ENCODE measurements around the gene SPAG16.

SPAG16 gene

DNA sequence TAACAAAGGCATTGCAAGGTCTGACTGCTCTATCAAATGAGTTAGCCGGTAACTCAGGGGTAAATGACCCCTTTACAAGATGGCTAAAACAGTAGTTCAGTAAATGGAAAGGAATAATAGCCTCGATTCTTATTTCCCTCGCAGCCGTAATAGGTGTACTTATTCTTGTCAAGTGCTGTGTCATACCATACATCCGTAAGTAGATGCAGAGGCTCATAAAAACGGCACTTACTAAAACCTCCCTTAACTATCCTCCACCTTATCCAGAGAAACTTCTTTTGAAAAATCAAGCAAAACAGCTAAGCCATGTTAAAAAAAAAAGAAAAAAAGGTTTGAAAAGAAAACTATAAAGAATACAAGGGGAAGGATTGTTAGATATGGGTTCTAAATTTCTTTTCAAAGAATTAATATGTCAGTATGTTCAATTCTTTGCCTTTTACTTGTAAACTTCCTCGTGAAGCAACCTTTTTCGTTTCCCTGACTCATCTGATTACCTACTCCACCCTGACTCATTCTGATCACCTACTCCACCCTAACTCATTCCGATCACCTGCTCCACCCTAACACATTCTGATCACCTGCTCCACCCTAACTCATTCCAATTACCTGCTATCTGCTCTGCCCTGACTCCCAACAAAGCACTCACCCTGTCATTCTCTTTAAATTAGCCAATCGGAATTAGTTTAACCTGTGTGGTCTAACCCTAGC is 127.5 kb downstream of the SPAG16 start:
- DNase-seq, result no peak

DNA sequence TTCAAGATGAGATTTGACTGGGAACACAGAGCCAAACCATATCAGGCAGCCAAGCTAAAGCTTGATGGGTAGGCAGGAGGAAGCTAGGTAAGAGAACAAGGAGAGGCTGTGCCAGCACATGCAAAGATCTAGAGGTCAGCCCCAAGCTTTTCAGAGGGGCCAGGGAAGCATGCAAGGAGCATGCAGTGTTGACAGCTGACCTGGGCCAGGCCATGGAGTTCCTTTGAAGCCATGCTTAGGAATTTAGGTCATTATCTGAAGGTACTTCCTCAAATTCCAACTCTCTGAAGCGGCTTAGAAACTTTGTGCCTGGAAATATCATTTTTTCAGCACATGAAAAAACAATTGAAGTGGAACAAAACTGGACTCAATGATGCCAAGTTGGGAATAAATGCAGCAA is 130.8 kb downstream of the SPAG16 start:
- no peak for DNase-seq

DNA sequence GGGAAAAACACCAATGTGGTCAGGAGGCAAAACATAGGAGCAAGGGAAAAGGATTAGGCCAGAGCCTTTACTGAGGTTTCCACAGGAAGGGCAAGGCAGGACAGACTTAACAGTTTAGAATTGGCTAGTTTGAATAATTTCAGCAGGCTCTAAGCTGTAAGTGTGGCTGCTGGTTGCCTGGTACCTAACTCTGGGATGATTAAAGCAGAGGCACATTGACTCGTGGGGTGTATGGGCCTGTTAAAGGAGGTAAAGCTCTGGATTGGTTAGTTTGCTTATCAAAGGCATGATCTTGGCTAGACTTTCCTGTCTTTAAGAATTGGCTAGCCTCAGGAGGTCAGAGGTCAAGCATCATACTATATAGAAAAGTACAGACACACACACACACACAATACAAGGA is 132.6 kb downstream of the SPAG16 start:
- DNase-seq, result no peak

DNA sequence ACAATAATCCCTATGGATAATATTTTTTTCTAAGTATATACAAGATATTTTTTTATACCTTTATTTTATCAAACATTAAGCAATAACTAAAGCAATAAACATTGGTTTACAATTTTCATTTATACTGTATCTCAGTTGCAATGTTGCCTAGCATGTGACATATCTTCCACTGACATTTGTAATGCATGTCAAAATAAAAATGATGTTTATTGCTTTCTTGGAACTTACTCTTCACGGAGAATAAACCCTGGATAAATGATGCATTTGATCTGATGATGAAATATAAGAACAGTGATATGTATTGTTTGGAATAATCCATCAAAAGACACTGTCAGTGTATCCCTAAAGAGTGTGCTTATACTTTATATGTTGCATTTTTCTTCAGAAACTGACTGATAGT is 135.7 kb downstream of the SPAG16 start:
- no peak for DNase-seq

DNA sequence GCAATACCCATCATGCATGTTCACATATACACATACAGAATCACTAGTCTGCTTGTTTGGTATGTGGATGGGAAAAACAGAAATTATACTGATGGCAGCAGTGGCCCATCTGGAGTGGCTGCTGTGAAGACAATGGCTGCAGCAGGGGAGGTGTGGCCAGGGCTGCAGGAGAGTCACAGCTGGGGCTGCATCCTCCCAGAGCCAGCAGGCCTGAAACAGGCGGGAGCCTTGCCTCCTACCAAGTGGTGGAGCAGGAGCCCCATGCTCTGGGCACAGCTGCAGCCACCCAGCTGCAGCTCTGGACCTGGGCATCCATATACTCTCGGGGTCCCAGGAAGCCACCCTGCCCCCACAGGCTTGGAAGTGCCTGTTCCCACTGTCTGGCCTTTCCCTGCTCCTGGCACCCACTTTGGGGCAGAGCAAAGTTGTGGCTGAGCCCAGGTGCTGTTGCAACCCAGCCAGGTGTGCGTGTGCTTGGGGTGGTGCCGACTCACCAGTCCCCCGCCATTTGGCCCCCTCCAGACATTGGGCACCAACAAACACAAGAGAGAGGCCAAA is 136.6 kb downstream of the SPAG16 start:
- DNase-seq, result no peak

DNA sequence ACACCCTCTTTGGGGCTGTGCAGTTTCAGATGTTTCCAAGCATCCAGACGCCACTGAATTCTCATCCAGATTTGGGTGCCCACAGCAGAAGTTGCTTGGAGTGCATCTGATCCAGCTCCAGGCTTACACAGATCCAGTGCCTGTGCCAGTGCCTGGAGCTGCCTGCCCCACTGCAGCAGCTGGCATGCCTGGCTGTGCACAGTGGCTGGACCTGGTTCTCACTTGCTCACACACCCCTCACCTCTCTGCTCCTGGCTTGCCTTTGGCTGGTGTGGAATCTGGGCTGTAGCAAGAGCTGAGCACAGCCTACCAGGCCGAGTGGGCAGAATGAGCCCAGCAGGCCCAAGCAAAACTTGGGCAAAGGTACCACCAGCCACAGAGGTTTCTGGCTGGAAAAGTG is 137.9 kb downstream of the SPAG16 start:
- DNase-seq, result no peak

DNA sequence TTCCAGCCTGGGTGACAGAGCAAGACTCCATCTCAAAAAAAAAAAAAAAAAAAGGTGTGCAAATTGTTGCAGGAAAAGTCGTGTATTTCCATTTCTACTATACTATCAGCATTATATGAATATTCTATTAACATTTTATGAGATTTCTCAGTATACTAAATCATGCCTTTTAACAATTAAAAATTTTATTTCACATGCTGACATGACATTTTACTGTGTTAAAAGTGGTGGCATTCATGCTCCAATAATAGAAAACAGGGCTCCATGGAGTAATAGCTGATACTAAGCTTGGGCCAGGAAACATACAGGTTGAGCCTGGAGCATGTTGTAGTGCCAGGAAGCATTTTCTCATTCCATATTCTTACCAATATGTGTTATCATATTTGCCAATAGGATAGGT is 141.4 kb downstream of the SPAG16 start:
- no peak for DNase-seq

DNA sequence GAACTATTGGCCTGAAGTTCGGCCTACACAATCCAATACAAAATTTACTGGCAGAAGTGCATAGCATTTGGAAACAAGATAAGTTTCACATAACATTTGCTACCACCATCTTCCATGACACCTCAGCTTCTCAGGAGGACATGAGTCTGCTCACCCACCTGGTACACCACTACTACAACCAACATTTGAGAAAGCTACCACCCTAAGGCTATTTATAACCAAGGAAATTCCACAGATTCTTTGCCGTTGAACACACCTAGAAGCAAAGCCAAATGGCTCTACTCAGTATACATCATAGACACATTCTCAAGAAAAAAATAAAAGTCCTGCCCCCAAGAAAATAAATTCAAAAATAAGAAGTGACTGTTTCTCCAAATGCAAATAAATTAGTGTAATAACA is 145.3 kb downstream of the SPAG16 start:
- no peak for DNase-seq

DNA sequence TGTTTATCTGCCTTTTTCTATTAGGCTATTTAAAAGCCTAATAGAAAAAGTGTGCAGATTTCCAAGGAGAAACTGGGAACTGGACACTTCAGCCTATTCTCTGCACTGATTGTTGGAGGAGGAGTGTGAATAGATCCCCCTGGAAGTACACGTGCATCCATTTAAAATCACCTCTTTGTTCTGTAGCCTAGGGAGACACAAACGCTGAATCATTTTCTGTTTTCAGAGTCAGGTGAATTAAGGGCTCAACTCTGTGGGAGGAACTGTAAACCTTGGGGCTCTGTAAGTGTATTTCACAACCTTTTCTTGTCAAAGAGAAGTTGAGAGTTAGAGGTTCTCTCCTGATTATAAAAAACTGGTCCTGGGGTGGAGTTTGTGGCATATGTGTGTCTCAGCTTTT is 159.7 kb downstream of the SPAG16 start:
- DNase-seq, result no peak

DNA sequence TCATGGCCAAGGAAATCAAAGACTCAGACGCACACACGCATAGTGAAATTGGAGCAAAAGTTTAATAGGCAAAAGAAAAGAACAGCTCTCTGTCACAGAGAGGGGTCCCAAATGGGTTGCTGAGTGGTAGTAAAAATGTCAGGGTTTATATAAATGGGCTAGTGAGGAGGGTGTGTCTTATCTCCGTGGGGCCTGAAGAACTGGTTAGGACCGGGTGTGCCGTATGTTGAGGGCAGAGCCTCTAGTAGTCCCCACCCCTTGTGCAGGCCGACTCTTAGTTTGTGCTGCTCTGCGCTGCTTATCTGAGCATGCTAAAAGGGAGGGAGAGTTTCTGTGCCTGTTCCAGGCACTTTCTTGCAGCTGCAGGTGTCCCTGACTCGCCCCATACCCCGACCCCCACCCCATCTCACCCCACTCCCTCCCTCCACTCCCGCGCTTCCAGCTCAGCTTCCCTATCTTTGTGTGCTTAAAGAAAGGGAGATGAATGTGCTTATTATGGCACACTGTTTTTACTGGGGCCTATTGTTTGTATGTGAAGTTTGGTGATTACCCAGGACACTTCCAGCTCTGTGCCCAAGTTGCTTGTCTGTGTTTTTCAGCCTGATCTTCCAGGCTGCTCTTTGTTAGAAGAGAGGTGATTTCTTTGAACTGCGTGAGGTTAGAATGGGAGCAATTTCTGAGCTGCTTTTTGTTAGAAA is 167.4 kb downstream of the SPAG16 start:
- DNase-seq, result no peak

DNA sequence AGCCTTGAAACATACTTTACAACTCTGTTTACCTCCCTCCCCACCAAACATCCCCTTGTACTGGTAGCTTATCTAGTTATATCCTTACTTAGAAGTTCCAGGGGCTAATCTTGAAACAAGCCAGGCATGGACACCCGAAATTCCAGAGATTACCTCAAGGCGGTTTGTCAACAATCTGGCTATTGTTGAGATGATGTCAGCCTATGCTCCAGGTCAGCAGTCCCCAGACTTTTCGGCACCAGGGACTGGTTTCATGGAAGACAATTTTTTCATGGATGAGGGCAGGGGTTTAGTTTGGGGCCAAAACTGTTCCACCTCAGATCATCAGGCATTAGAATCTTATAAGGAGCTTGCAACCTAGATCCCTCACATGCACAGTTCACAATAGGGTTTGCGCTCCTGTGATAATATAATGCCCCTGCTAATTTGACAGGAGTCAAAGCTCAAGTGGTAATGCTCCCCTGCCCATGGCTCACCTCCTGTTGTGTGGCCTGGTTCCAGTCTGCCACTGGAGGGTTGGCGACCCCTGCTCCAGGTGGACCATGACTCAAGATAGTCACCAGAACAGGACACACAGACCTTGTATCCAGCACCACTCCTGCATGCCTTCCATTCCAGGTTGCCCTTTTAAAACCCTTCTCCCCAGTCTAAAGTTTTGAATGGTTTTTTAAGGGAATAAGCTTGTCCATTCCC is 171.2 kb downstream of the SPAG16 start:
- no peak for DNase-seq

DNA sequence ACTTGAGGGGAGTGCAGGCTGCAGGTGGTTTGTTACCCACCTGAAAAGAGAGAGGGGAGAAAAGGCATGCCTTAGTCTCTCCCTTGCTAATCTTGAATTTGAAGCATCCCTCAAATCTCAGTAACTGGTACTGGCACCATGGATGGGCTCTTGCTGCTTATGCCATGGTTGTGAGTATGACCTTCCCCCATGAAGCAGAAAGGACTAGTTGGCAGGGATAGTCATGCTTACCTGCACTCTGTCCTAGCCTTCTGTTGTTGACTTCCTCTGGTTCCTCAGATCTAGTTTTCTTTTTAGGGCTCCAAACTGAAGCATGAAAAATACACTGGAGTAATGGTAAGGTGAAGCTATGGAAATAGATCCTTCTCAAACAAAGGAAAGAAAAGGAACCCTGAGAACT is 191.2 kb downstream of the SPAG16 start:
- no peak for DNase-seq

DNA sequence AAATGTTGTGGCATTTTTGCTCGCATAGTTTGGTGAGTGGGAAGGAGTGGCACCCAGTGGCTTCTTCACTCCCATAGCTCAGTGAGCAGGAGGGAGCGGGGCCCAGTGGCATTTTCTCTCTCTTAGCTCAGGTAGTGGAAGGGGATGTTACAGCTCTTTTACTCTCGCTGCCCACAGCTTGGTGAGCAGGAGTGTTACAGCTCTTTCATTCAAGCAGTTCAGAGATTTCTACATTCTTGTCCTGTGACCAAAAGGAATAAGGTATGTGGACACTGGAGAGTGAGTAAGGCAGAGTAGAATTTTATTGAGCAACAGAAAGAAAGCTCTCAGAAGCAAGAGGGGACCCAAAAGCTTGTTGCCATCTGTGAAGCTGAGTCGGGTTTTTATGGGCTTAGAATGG is 192.4 kb downstream of the SPAG16 start:
- no peak for DNase-seq

DNA sequence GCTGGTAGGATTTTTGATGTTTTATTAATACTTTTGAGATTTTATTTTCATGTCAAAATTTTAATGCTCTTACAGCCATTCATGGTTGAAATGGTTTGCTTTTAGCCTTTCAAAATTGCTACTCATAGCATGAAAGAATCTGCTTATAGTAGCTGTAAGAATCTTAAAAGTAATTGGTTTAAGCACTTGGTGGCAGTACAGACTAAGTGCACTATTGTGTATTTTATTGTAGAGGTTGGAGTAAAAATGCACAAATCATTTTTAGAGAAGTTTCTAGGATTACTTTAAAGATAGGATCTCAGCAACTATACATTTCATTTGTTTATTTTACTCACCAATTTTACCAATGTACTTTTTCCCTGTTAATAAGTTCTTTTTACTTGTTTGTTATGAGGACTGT is 205.8 kb downstream of the SPAG16 start:
- no peak for DNase-seq

DNA sequence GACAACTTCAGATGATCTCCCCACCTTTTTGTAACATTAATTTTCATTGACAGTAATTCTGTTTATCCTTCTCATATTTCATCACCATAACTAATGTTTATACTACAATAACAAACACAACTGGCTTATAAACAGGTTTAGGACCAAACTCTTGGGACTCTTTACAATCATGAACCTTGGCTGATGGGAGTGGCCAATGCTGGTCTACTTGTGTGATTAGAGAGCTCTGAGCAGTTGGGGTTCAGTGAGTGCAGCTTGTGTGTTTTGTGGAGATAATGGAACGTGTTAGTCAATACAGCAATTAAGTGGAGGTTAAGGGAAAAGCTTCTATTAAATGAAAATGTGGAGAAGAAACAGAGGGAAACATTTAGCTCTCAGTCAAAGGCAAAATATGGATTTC is 207.1 kb downstream of the SPAG16 start:
- no peak for DNase-seq

DNA sequence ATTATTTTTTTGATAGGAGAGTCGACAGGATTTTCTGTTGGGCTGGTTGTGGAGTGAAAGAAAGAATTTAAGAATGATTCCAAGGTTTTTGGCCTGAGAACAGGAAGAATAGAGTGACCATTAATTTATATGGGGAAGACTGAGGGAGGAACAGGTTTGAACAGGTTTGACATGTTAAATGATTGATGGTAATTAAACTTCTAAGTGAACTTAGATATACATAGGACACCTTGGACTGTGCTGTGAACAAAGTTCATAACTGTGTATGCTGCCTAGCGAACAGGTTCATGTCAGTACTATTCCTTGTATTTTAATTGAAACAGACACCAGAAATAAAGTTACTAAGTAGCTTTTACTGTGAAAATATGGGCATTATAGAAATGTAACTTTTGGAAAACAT is 212.0 kb downstream of the SPAG16 start:
- DNase-seq, result no peak

DNA sequence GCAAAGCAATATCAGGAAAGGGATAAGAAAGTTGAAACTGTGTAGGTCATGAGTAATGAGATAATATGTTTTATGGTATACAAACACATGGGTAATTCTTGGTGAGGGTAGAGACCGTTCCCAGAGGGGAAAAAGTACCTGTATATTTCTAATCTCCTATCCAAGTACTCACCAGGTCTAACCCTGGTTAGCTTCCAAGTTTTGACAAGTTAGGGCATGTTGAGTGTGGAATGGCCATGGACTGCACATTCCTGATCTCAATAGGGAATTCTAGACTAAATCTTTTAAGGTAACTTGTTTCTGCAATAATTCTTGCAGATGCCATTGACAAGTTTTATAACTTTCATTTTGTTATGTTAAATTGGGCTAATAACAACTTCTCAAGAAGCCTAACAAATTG is 216.6 kb downstream of the SPAG16 start:
- DNase-seq, result no peak

DNA sequence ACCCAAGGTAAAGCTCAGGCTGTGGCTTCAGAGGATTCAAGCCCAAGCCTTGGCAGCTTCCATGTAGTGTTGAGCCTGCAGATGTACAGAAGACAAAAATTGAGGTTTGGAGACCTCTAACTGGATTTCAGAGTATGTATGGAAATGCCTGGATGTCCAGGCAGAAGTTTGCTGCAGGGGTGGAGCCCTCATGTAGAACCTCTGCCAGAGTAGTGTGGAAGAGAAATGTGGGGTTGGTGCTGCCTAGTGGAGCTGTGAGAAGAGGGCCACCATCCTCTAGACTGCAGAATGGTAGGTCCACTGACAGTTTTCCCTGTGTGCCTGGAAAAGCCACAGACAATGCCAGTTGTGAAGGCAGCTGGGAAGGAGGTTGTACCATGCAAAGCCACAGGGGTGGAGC is 239.9 kb downstream of the SPAG16 start:
- no peak for DNase-seq

DNA sequence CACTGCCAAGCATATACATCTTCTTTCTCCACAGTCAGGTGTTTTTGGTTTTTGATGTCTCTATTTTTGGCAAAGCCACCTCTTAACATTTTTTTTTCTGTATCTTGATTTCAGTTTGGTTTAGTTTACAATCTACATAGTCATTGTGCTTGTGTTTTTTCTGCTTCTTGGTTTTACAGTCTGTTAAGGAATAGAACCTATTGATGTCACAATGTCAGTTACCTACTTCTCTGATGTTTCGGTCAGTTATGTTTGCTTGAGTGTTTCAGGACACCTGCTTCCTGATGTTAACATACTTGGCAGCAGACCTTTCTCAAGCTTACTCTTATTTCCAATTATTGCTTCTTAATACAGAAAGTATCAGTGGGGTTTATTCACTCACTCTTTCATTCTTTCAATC is 253.3 kb downstream of the SPAG16 start:
- no peak for DNase-seq

DNA sequence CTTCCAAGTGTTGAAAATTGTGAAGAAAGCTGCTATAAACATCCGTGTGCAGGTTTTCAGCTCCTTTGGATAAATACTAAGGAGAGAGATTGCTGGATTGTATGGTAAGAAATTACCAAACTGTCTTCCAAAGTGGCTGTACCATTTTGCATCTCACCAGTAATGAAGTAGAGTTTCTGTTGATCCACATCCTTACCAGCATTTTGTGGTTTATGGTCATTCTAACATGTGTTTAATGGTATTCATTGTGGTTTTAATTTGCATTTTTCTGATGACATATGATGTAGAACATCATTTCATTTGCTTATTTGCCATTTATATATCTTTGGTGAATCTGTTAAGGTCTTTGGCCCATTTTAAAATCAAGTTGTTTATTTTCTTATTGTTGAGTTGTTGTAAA is 260.7 kb downstream of the SPAG16 start:
- DNase-seq, result no peak

DNA sequence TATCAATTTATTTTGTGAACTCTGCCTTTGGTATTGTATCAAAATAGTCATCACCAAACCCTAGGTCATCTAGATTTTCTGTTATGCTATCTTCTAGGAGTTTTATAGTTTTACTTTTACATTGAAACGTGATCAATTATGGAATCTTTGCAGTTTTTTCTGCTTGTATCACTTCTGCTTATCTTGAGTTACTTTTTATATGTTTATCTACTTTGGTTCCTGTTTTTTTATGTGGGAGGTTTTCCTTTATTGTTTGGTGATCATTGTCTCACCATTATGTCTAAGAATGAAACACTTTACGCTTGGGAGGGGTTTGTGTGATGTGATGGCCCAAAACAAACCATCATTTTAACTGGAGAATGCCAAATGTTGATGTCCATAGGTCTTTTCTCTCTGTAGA is 261.2 kb downstream of the SPAG16 start:
- no peak for DNase-seq

DNA sequence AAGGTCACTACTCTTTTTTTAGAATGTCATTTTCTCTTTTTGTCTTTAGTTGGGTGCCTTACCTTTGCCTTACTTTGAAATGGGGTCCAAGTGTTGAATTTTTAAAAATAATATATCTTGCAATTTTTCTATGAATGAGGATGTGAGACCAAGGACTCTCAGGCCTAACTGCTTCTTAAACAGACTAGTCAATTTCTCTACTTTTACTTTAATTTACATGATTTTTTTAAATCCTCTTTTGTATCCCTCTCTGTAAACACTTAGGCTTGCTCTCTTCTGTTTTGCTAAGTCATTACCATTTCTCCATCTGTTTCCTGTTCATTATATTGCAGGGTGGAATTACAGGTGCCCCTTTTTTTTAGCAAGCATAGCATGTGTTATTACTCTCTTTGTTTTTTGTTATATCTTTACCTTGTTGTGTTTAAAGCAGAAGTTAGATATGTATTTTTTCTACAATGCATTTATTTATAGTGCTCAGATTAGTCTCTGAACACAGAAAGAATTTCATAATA is 261.8 kb downstream of the SPAG16 start:
- no peak for DNase-seq

DNA sequence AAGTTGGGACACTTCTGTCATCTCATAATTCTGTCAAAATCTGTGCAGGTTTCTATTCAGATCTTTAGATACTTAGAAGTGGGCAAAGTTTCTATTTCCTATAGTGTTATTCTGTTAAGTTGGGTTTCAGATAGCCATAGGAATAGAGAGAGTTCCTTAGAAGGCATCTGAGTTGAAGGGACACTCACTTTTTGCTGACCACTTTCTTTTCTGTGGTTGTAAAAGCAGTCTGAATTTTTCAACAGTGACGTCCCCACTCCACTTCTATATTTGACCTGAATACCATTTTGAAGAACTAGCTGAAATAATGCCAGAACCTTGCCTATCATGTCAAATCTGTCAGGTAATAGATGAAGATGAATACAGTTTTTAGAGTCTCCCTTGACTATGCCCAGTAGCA is 267.3 kb downstream of the SPAG16 start:
- no peak for DNase-seq

DNA sequence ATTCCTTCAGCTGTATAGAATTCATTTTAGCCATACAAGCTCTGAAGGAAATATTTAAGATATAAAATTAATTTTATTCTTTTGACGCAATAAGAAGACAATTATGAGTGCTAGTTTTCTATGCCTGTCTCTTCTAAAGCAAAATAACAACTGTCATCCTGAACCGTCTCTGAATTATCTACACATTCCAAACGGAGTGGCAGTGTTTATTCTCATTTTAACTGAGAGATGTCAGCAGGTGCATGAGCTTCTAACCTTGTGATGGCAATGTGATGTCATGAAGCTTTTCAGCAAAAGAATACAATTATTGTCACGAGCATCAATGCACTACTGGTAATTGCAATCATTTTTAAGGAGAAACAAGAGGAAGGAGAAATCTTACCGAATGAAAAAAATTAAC is 274.8 kb downstream of the SPAG16 start:
- DNase-seq, result no peak
